A549 (cell line): Measurements from ENCODE around the gene ATG9A. TPM values are rescaled to one million over a fixed set of nuclear protein-coding genes. Genes with fewer than 3 reads are reported as not detected.
A peak's percentile ranks its signal among the peaks of the same experiment; 100 is the strongest.

Experiments
- ATAC-seq, 2 experiments: fragments of 200-7000 bp in 1 of 2; fragments of >200 bp in 1 of 2; cut with Nextera tagmentation in 1 of 2; cut with Tn5 transposase in 1 of 2; 3 replicates each; pipeline versions ENCODE4 v1.8.0 to v1.9.1; 2018 to 2020; ENCODE audit warnings: mild to moderate bottlenecking in 1 of 2, moderate library complexity in 1 of 2
- CTCF ChIA-PET: fragments of 300-600 bp; sonication (Branson Sonifier 250); formaldehyde crosslinking; extraction: SDS; loops from one replicate; lab custom pipeline; 2021; ENCODE audit warnings: antibody characterized with exemption, inconsistent platforms; lab: Yijun Ruan, JAX
- POLR2A ChIA-PET: fragments of 350-600 bp; formaldehyde crosslinking; extraction: SDS; loops from one replicate; lab custom pipeline; 2021; ENCODE audit warnings: antibody characterized with exemption, inconsistent platforms; lab: Yijun Ruan, JAX
- DNase-seq, 2 experiments: peaks; one replicate each; pipeline versions ENCODE4 v3.0.0 to v3.0.0-alpha.2; 2011 to 2016; ENCODE audit warnings: low read depth in 1 of 2, low spot score in 1 of 2
- FAIRE-seq: peaks from 2 replicates; lab custom pipeline; 2011; peaks lifted over from hg19 to GRCh38; lab: Jason Lieb, UNC
- H3K27ac ChIP-seq, 2 experiments: fragments of >200 bp; sonication (Bioruptor Twin); formaldehyde crosslinking; 3 replicates each; pipeline ENCODE4 v1.5.1; 2016 to 2017
- H3K4me1 ChIP-seq: fragments of >200 bp; sonication (Bioruptor Twin); formaldehyde crosslinking; 3 replicates; pipeline ENCODE4 v1.6.1; 2016
- H3K4me2 ChIP-seq: fragments of >200 bp; sonication (Bioruptor Twin); formaldehyde crosslinking; 3 replicates; pipeline ENCODE4 v1.6.1; 2016
- H3K4me3 ChIP-seq: fragments of >200 bp; sonication (Bioruptor Twin); formaldehyde crosslinking; 3 replicates; pipeline ENCODE4 v1.5.1; 2016
- H3K9me3 ChIP-seq: fragments of >200 bp; sonication (Bioruptor Twin); formaldehyde crosslinking; 3 replicates; pipeline ENCODE4 v1.6.1; 2016
- HDAC2 ChIP-seq: fragments of 200-600 bp; sonication (generic); IDR thresholded peaks from 2 replicates; pipeline ENCODE4 v1.6.1; 2016
- HOXB13 ChIP-seq: fragments of 250-450 bp; sonication (Bioruptor Pico); IDR thresholded peaks from 2 replicates; pipeline ENCODE4 v1.5.0; 2020; ENCODE audit warnings: low read depth, mild to moderate bottlenecking, moderate library complexity
- JUN ChIP-seq, 2 experiments: fragments of >200 bp; sonication (Bioruptor Twin); formaldehyde crosslinking; IDR thresholded peaks; 2 replicates in 1 of 2; 3 replicates in 1 of 2; pipeline ENCODE4 v1.6.1; 2016 to 2017
- KDM5A ChIP-seq: fragments of 200-600 bp; sonication (generic); IDR thresholded peaks from 2 replicates; pipeline ENCODE4 v1.6.1; 2016; ENCODE audit warnings: antibody characterized with exemption, mild to moderate bottlenecking
- RAD21 ChIP-seq, 2 experiments: fragments of >200 bp in 1 of 2; sonication (Bioruptor Twin) in 1 of 2; formaldehyde crosslinking in 1 of 2; IDR thresholded peaks in 1 of 2; conservative IDR thresholded peaks in 1 of 2; 2 replicates in 1 of 2; 3 replicates in 1 of 2; pipeline ENCODE4 v1.6.1; 2012 to 2018; ENCODE audit warnings: inconsistent platforms in 1 of 2
- RFX5 ChIP-seq: fragments of 450-650 bp; IDR thresholded peaks from 2 replicates; pipeline ENCODE4 v1.7.1; 2014; ENCODE audit warnings: antibody characterized with exemption, mild to moderate bottlenecking, moderate library complexity
- SMC3 ChIP-seq: fragments of >200 bp; sonication (Bioruptor Twin); formaldehyde crosslinking; IDR thresholded peaks from 3 replicates; pipeline ENCODE4 v1.6.1; 2018; ENCODE audit warnings: inconsistent platforms
- ZSCAN20 ChIP-seq: fragments of 250-450 bp; sonication (Bioruptor Pico); IDR thresholded peaks from 2 replicates; pipeline ENCODE4 v1.8.0; 2022; ENCODE audit warnings: mild to moderate bottlenecking, moderate library complexity
- WGBS: methylation state at CpG from one replicate; pipeline ENCODE4 v1.1.6; 2017; ENCODE audit errors: missing lambda C conversion rate; 5-methylcytosine and 5-hydroxymethylcytosine counted together
- polyA plus RNA-seq, 4 experiments: library from polyadenylated mRNA; depleted of rRNA in 3 of 4; stranded (reverse); fragments of >200 nt; fragmentation: RNase III in 1 of 4; extraction: RNeasy Plus Mini Kit Qiagen cat#74134 plus additional on column Dnase treatment in 1 of 4; gene quantifications; 2 replicates in 3 of 4; 3 replicates in 1 of 4; pipeline ENCODE4 v1.2.3, GENCODE V29; 2011 to 2017
- TF ChIP-seq, protein P1 (sequence below): fragments of 250-450 bp; sonication (Bioruptor Pico); IDR thresholded peaks from 2 replicates; pipeline ENCODE4 v1.5.0; 2020; ENCODE audit warnings: low read depth, mild to moderate bottlenecking, moderate library complexity
- TF ChIP-seq, protein P2 (sequence below): fragments of >200 bp; sonication (Bioruptor Twin); formaldehyde crosslinking; IDR thresholded peaks from 3 replicates; pipeline ENCODE4 v1.6.1; 2016
- TF ChIP-seq, protein P3 (sequence below): fragments of >200 bp; sonication (Bioruptor Twin); formaldehyde crosslinking; IDR thresholded peaks from 3 replicates; pipeline ENCODE4 v1.5.1; 2016
- TF ChIP-seq, protein P4 (sequence below): fragments of 200-600 bp; sonication (generic); IDR thresholded peaks from 2 replicates; pipeline ENCODE4 v1.6.1; 2016; ENCODE audit warnings: antibody characterized with exemption, mild to moderate bottlenecking, moderate library complexity
- TF ChIP-seq, protein P5 (sequence below): fragments of 250-450 bp; sonication (Bioruptor Pico); IDR thresholded peaks from 2 replicates; pipeline ENCODE4 v1.5.0; 2021; ENCODE audit warnings: mild to moderate bottlenecking, moderate library complexity, borderline replicate concordance
- TF ChIP-seq, protein P6 (sequence below): fragments of 450-650 bp; IDR thresholded peaks from 2 replicates; pipeline ENCODE4 v1.6.1; 2014; ENCODE audit warnings: antibody characterized with exemption

The ATG9A gene
- polyA plus RNA-seq, 2 of the 4 experiments (the other 2 are of a cell fraction), result 41.9 to 75.2 TPM

DNA sequence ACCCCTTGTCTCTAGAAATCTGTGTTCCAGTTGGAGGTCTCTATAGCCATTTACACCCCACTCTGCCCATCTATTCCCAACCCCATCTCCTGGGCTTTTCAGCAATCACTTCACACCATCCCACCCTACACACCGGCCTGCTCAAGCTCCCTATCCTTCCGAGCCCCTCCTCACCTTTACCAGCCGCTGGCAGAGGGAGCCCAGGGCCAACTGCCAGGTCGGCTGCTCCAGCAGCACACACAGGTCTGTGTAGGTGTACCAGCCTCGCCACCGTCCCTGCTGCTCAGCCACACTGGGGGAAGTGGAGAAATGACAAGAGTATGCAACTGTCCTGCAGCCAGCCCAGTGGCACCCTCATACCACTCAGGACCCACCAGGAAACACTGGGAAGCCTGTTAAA is 56.3 kb downstream of the ATG9A start (continued):
- TF ChIP-seq, protein P1, sequence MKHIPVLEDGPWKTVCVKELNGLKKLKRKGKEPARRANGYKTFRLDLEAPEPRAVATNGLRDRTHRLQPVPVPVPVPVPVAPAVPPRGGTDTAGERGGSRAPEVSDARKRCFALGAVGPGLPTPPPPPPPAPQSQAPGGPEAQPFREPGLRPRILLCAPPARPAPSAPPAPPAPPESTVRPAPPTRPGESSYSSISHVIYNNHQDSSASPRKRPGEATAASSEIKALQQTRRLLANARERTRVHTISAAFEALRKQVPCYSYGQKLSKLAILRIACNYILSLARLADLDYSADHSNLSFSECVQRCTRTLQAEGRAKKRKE (CRISPR knock-in tag), result no peak
- no peak for TF ChIP-seq HOXB13 (CRISPR knock-in tag)
- TF ChIP-seq RFX5, result no peak
- TF ChIP-seq ZSCAN20 (CRISPR knock-in tag), result no peak
- TF ChIP-seq, protein P2, sequence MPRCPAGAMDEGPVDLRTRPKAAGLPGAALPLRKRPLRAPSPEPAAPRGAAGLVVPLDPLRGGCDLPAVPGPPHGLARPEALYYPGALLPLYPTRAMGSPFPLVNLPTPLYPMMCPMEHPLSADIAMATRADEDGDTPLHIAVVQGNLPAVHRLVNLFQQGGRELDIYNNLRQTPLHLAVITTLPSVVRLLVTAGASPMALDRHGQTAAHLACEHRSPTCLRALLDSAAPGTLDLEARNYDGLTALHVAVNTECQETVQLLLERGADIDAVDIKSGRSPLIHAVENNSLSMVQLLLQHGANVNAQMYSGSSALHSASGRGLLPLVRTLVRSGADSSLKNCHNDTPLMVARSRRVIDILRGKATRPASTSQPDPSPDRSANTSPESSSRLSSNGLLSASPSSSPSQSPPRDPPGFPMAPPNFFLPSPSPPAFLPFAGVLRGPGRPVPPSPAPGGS, result no peak

DNA sequence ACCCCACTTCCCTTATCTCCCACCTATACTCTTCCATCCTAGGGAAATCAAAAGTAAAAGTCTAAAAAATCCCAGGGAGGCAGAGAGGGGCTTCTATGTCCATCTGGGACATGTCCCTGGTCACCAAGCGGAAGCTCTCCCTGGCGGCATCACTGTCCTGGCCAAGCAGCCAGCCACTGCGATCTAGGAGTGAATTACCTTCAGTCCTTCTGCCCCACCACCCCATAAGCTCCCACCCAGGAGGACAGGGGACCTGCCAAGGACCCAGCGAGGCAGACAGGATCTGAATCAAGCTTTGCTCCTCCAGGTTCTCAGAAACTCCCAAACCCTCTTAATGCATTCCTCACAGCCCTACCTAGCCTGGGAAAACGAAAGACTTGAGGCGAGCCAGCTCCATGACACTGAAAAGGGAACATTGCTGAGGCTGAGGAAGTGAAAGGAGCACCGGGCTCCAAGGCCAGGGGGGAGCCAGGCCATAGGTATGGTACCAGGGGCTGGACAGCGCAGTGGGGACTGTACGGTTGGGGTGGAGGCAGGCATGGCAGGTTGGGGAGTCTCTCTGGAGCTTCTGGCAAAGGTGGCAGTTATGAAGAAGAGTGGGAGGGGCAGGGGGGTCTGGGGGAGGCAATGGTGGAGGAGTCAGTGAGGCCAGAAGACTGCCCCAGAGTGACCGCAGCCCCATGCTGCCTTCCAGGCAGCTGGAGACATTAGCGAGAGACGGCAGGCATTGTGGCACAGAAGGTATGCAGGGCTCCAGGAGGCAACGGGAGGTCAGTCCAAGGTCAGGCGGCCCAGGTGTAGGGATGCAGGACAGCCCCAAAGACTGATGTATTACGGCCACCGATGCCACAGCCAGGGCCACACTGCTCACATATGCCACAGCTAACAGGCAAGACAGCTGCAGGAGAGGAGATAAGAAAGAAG is 56.9 kb downstream of the ATG9A start:
- Histone ChIP-seq H3K27ac (no peak overlapping the region), H3K9me3 (no peaks in the 10 kb centered on the region), H3K4me3 (no peak overlapping the region), H3K4me2 (no peak overlapping the region), H3K4me1 (0 out of 3 replicates have a peak, but pooled peaks cover 6% of the 10 kb centered on the region)
- CTCF ChIA-PET, result interaction anchor here (0.5 to 10.6 kb wide), 21 partner anchors 8 to 124 kb away, joined by 3 to 177 read pairs (median 4); partner anchors contain the start of genes ANKZF1, ATG9A, DNAJB2 and GLB1L
- no peak for FAIRE-seq
- TF ChIP-seq HDAC2, result no peak
- TF ChIP-seq JUN (IDR thresholded peaks at IDR 0.05), result no peak
- ATAC-seq, result no peak
- 83% methylated on average over 14 of the region's 16 CpGs for WGBS
- DNase-seq, result no peak
- POLR2A ChIA-PET, result no interaction called here

DNA sequence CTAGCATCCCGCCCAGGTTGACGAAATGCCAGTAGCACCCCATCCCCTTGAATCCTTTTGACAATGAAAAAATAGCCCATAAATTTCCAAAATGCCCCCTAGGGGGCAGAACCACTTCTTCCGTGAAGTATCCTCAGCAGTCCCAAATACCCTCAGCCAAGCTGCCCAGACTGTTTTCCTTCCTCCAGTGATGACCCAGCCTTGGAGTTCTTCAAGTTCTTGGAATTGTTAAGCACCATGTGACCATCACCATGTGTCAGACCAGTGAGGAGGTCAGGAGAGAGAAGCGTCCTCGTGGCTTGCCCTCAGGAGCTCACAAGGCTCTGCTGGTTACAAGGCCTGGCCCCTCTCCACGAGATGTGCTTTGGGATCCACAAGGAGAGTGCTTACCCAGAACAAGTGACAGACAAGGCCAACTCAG is 58.2 kb downstream of the ATG9A start:
- POLR2A ChIA-PET, result interaction anchor here (0.6 to 1.6 kb wide), 2 partner anchors 40 to 78 kb away, joined by 4 to 5 read pairs; no protein-coding TSS in a partner anchor
- peak; percentile 56 for TF ChIP-seq SMC3
- TF ChIP-seq, protein P3, sequence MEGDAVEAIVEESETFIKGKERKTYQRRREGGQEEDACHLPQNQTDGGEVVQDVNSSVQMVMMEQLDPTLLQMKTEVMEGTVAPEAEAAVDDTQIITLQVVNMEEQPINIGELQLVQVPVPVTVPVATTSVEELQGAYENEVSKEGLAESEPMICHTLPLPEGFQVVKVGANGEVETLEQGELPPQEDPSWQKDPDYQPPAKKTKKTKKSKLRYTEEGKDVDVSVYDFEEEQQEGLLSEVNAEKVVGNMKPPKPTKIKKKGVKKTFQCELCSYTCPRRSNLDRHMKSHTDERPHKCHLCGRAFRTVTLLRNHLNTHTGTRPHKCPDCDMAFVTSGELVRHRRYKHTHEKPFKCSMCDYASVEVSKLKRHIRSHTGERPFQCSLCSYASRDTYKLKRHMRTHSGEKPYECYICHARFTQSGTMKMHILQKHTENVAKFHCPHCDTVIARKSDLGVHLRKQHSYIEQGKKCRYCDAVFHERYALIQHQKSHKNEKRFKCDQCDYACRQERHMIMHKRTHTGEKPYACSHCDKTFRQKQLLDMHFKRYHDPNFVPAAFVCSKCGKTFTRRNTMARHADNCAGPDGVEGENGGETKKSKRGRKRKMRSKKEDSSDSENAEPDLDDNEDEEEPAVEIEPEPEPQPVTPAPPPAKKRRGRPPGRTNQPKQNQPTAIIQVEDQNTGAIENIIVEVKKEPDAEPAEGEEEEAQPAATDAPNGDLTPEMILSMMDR, result peak; percentile 84
- TF ChIP-seq, protein P4, sequence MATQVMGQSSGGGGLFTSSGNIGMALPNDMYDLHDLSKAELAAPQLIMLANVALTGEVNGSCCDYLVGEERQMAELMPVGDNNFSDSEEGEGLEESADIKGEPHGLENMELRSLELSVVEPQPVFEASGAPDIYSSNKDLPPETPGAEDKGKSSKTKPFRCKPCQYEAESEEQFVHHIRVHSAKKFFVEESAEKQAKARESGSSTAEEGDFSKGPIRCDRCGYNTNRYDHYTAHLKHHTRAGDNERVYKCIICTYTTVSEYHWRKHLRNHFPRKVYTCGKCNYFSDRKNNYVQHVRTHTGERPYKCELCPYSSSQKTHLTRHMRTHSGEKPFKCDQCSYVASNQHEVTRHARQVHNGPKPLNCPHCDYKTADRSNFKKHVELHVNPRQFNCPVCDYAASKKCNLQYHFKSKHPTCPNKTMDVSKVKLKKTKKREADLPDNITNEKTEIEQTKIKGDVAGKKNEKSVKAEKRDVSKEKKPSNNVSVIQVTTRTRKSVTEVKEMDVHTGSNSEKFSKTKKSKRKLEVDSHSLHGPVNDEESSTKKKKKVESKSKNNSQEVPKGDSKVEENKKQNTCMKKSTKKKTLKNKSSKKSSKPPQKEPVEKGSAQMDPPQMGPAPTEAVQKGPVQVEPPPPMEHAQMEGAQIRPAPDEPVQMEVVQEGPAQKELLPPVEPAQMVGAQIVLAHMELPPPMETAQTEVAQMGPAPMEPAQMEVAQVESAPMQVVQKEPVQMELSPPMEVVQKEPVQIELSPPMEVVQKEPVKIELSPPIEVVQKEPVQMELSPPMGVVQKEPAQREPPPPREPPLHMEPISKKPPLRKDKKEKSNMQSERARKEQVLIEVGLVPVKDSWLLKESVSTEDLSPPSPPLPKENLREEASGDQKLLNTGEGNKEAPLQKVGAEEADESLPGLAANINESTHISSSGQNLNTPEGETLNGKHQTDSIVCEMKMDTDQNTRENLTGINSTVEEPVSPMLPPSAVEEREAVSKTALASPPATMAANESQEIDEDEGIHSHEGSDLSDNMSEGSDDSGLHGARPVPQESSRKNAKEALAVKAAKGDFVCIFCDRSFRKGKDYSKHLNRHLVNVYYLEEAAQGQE, result no peak
- TF ChIP-seq, protein P5, sequence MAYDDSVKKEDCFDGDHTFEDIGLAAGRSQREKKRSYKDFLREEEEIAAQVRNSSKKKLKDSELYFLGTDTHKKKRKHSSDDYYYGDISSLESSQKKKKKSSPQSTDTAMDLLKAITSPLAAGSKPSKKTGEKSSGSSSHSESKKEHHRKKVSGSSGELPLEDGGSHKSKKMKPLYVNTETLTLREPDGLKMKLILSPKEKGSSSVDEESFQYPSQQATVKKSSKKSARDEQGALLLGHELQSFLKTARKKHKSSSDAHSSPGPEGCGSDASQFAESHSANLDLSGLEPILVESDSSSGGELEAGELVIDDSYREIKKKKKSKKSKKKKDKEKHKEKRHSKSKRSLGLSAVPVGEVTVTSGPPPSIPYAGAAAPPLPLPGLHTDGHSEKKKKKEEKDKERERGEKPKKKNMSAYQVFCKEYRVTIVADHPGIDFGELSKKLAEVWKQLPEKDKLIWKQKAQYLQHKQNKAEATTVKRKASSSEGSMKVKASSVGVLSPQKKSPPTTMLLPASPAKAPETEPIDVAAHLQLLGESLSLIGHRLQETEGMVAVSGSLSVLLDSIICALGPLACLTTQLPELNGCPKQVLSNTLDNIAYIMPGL (CRISPR knock-in tag), result no peak
- TF ChIP-seq HDAC2, result no peak
- TF ChIP-seq RAD21 (conservative IDR thresholded peaks at IDR 0.05 in 1 of 2, IDR thresholded peaks at IDR 0.05 in 1 of 2), result peak; percentile 58 to 65
- TF ChIP-seq KDM5A, result no peak
- TF ChIP-seq, protein P6, sequence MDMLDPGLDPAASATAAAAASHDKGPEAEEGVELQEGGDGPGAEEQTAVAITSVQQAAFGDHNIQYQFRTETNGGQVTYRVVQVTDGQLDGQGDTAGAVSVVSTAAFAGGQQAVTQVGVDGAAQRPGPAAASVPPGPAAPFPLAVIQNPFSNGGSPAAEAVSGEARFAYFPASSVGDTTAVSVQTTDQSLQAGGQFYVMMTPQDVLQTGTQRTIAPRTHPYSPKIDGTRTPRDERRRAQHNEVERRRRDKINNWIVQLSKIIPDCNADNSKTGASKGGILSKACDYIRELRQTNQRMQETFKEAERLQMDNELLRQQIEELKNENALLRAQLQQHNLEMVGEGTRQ, result peak; percentile 51; the same call in 1 of the 2 replicates
- TF ChIP-seq, all 56 proteins: peak for 4
- no peak for FAIRE-seq
- Histone ChIP-seq H3K27ac (0 out of 6 replicates have a peak overlapping the region, but pooled peaks of 1 of the 2 experiments have one; percentile 31), H3K4me1 (0 out of 3 replicates have a peak, but pooled peaks cover 6% of the 10 kb centered on the region), H3K4me3 (no peak overlapping the region), H3K9me3 (no peaks in the 10 kb centered on the region), H3K4me2 (no peak overlapping the region)
- CTCF ChIA-PET, result interaction anchor here (0.6 to 10.6 kb wide), 34 partner anchors 7 to 231 kb away, joined by 3 to 177 read pairs (median 4); partner anchors contain the start of genes DNAJB2, GLB1L, NHEJ1 and STK16
- peak; percentile 58 to 61 for DNase-seq
- WGBS, result 53% methylated on average over 6 of the region's 6 CpGs
- peak; percentile 51 to 78; a peak in 5 of 6 replicates for ATAC-seq
